ENCODE results near the gene PIP5K1B. TPM values are rescaled to one million over a fixed set of nuclear protein-coding genes. Genes with fewer than 3 reads are reported as not detected.

Gene PIP5K1B
- total and polyA plus RNA-seq, 2 donors (not counting 1 experiment from before 2014, with no cell fraction given), result 11.8 to 24.1 TPM

DNA sequence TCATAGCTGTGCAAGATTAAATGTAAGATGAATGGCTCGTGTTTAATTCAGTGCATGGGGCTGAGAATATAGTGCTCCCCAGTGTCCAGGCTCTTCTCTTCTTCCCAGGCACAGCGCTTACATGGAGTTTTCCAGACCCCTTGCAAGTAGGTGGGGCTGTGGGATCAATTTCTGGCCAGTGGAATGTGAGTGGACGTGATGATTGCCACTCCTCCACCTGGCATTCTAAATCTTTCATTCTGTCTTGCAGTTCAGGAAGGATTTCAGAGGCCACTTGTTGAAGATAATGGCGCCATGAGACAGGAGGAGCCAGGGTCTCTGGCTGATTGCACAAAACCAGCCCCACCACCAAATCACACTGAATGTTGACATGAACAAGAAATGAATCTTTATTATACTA is 7.2 kb upstream of the PIP5K1B start:
- H3K4me2 ChIP-seq (replicated peaks; ENCODE audit: low read depth, low read length, poor library complexity, severe bottlenecking), result no peak overlapping the region
- H4K20me1 ChIP-seq (ENCODE audit: control insufficient read depth, insufficient read depth, low read length, poor library complexity, severe bottlenecking), result no peaks in the 10 kb centered on the region
- DNase-seq (no peak), ATAC-seq (ENCODE audit: low read depth) (no peak)
- Mint-ChIP-seq H3K4me1 (peaks cover 11% of the 10 kb centered on the region), H3K4me3 (no peak overlapping the region), H3K27ac (no peak overlapping the region), H3K9me3 (ENCODE audit: insufficient read depth) (no peaks in the 10 kb centered on the region), H3K27me3 (no peaks in the 10 kb centered on the region)
- H3K9ac ChIP-seq (ENCODE audit: low read length), result no peak overlapping the region
- ChIA-PET POLR2A (no interaction called here), CTCF (interaction anchor here (0.6 to 2.0 kb wide), 5 partner anchors 9 to 313 kb away, joined by 3 to 7 read pairs (median 5); no protein-coding TSS in a partner anchor)
- no peak for TF ChIP-seq EZH2 (IDR thresholded peaks at IDR 0.05; ENCODE audit: borderline replicate concordance, insufficient read depth, low read depth, low read length, poor library complexity, severe bottlenecking)
- TF ChIP-seq, protein P1, sequence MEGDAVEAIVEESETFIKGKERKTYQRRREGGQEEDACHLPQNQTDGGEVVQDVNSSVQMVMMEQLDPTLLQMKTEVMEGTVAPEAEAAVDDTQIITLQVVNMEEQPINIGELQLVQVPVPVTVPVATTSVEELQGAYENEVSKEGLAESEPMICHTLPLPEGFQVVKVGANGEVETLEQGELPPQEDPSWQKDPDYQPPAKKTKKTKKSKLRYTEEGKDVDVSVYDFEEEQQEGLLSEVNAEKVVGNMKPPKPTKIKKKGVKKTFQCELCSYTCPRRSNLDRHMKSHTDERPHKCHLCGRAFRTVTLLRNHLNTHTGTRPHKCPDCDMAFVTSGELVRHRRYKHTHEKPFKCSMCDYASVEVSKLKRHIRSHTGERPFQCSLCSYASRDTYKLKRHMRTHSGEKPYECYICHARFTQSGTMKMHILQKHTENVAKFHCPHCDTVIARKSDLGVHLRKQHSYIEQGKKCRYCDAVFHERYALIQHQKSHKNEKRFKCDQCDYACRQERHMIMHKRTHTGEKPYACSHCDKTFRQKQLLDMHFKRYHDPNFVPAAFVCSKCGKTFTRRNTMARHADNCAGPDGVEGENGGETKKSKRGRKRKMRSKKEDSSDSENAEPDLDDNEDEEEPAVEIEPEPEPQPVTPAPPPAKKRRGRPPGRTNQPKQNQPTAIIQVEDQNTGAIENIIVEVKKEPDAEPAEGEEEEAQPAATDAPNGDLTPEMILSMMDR (IDR thresholded peaks at IDR 0.05), result no peak
- no peaks in the 10 kb centered on the region for H3K36me3 ChIP-seq (replicated peaks in 1 of 2; ENCODE audit: control extremely low read depth in 1 of 2, control insufficient read depth in 1 of 2, extremely low read depth in 1 of 2, insufficient read depth in 2 of 2, low read length in 1 of 2)
- peaks cover 7 to 10% of the 10 kb centered on the region in 2 donors for H3K4me1 ChIP-seq (ENCODE audit: control insufficient read depth in 2 of 2, insufficient read depth in 2 of 2, low read length in 2 of 2)
- no peaks in the 10 kb centered on the region for H3K9me3 ChIP-seq (ENCODE audit: control extremely low read depth in 1 of 3, control insufficient read depth in 2 of 3, insufficient read depth in 1 of 3, low read length in 2 of 3)
- no peak overlapping the region for H3K4me3 ChIP-seq (ENCODE audit: control extremely low read depth in 1 of 5, extremely low read depth in 1 of 5, insufficient read depth in 1 of 5, low read depth in 2 of 5, low read length in 4 of 5)
- peaks cover 0 to 3% (median 0%) of the 10 kb centered on the region in 4 experiments for H3K27me3 ChIP-seq (replicated peaks in 1 of 4; ENCODE audit: control extremely low read depth in 1 of 4, control insufficient read depth in 3 of 4, insufficient read depth in 4 of 4, low read length in 3 of 4)
- no peaks in the 10 kb centered on the region for H3K79me2 ChIP-seq (ENCODE audit: control insufficient read depth, insufficient read depth, low read length)
- no CpG with 5 or more reads among the region's 4 CpGs for WGBS (ENCODE audit: insufficient coverage)
- H2AFZ ChIP-seq (ENCODE audit: insufficient read depth, low read depth, low read length, poor library complexity, severe bottlenecking), result no peak overlapping the region
- H3K27ac ChIP-seq (ENCODE audit: low read length in 2 of 2), result no peak overlapping the region
- intact Hi-C loops (cut with micrococcal nuclease), result no loop called here

DNA sequence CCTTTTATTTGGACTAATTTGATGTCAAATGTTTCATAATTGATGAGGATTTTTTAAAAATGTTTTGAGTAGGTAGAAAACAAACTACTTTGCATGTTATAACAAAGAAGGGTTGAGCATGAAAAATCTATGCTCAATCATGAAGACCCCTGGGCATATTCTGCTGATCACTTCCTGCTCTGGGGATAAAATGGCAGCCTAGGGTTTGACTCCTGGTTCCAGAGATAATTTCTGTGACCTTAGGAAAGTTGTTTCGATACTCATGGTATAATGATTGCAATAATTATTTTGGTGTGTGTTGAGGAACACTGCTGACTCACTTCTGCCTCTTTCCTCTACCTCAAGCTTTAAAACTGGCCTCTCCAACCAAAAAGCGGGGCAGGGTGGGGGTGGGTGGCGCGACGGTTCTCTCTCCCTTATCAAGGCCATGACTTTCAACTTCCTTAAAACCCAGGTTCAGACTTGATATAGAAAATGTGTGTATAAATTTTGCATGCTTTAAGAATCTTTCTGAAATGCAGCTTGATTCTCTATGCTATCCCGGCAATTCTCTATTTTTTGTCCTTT is 6.0 kb upstream of the PIP5K1B start:
- no peak overlapping the region for H3K27ac Mint-ChIP-seq
- Histone ChIP-seq H3K36me3 (replicated peaks in 1 of 2; ENCODE audit: control extremely low read depth in 1 of 2, control insufficient read depth in 1 of 2, extremely low read depth in 1 of 2, insufficient read depth in 2 of 2, low read length in 1 of 2) (no peaks in the 10 kb centered on the region), H3K4me2 (replicated peaks; ENCODE audit: low read depth, low read length, poor library complexity, severe bottlenecking) (no peak overlapping the region)

More for the DNA sequence above, 6.0 kb upstream of the PIP5K1B start:
- Histone ChIP-seq H3K4me3 (ENCODE audit: control extremely low read depth in 1 of 5, extremely low read depth in 1 of 5, insufficient read depth in 1 of 5, low read depth in 2 of 5, low read length in 4 of 5) (no peak overlapping the region), H3K27ac (ENCODE audit: low read length in 2 of 2) (no peak overlapping the region), H3K4me1 (ENCODE audit: control insufficient read depth in 2 of 2, insufficient read depth in 2 of 2, low read length in 2 of 2) (peaks cover 10% of the 10 kb centered on the region in 2 donors), H4K20me1 (ENCODE audit: control insufficient read depth, insufficient read depth, low read length, poor library complexity, severe bottlenecking) (no peaks in the 10 kb centered on the region), H2AFZ (ENCODE audit: insufficient read depth, low read depth, low read length, poor library complexity, severe bottlenecking) (no peak overlapping the region), H3K9ac (ENCODE audit: low read length) (no peak overlapping the region), H3K9me3 (ENCODE audit: control extremely low read depth in 1 of 3, control insufficient read depth in 2 of 3, insufficient read depth in 1 of 3, low read length in 2 of 3) (no peaks in the 10 kb centered on the region), H3K79me2 (ENCODE audit: control insufficient read depth, insufficient read depth, low read length) (no peaks in the 10 kb centered on the region), H3K27me3 (replicated peaks in 1 of 4; ENCODE audit: control extremely low read depth in 1 of 4, control insufficient read depth in 3 of 4, insufficient read depth in 4 of 4, low read length in 3 of 4) (peaks cover 0 to 3% (median 0%) of the 10 kb centered on the region in 4 experiments)
- POLR2A ChIA-PET, result no interaction called here
- TF ChIP-seq EZH2 (IDR thresholded peaks at IDR 0.05; ENCODE audit: borderline replicate concordance, insufficient read depth, low read depth, low read length, poor library complexity, severe bottlenecking), result no peak
- TF ChIP-seq, protein P1 (IDR thresholded peaks at IDR 0.05), result no peak
- CTCF ChIA-PET, result interaction anchor here (1.9 to 2.0 kb wide), 2 partner anchors 10 to 301 kb away, joined by 4 to 6 read pairs; no protein-coding TSS in a partner anchor
- WGBS (ENCODE audit: insufficient coverage), result no CpG with 5 or more reads among the region's 6 CpGs
- DNase-seq, result no peak
- H3K4me3 Mint-ChIP-seq, result no peak overlapping the region
- peaks cover 11% of the 10 kb centered on the region for H3K4me1 Mint-ChIP-seq
- no peaks in the 10 kb centered on the region for H3K9me3 Mint-ChIP-seq (ENCODE audit: insufficient read depth)
- no peaks in the 10 kb centered on the region for H3K27me3 Mint-ChIP-seq
- ATAC-seq (ENCODE audit: low read depth), result no peak
- intact Hi-C loops (cut with micrococcal nuclease), result no loop called here

Measured in B cell (primary cell).